Ectodermal cell (in vitro differentiated cells): ENCODE data around the gene GSE1.
A peak's percentile ranks its signal among the peaks of the same experiment; 100 is the strongest.

Source experiments
- H3K27ac ChIP-seq: 2 replicates; pipeline ENCODE4 v1.7.0; 2013; ENCODE audit warnings: mild to moderate bottlenecking, low read depth, low read length; ENCODE audit not compliant: insufficient read depth, poor library complexity, severe bottlenecking
- H3K27me3 ChIP-seq: 2 replicates; pipeline ENCODE4 v1.7.0; 2013; ENCODE audit warnings: mild to moderate bottlenecking, low read length; ENCODE audit not compliant: insufficient read depth, control insufficient read depth, poor library complexity, severe bottlenecking
- H3K36me3 ChIP-seq: one replicate; pipeline ENCODE4 v1.7.0; 2013; ENCODE audit warnings: low read length; ENCODE audit not compliant: control insufficient read depth, insufficient read depth
- H3K4me1 ChIP-seq: one replicate; pipeline ENCODE4 v1.7.0; 2013; ENCODE audit warnings: low read length; ENCODE audit not compliant: control insufficient read depth, insufficient read depth
- H3K4me3 ChIP-seq: 2 replicates; pipeline ENCODE4 v1.7.0; 2013; ENCODE audit warnings: low read depth, low read length, control low read depth; ENCODE audit not compliant: insufficient read depth
- H3K9me3 ChIP-seq: 2 replicates; pipeline ENCODE4 v1.7.0; 2013; ENCODE audit warnings: mild to moderate bottlenecking, low read length, moderate library complexity; ENCODE audit not compliant: control insufficient read depth
- WGBS, 2 experiments: methylation state at CpG; one replicate each; pipeline ENCODE4 v1.1.7; 2013; ENCODE audit warnings: missing lambda C conversion rate in 2 of 2; 5-methylcytosine and 5-hydroxymethylcytosine counted together

GSE1 gene

GRCh38 chr16:85662976-85663830, 50.1 kb downstream of the GSE1 start:
- no peak overlapping the region for H3K4me3 ChIP-seq
- no peaks in the 10 kb centered on the region for H3K27me3 ChIP-seq
- H3K4me1 ChIP-seq: peaks cover 34% of the 10 kb centered on the region
- H3K36me3 ChIP-seq: peaks cover 10% of the 10 kb centered on the region
- peak overlapping the region; percentile 90 for H3K27ac ChIP-seq
- 95% methylated on average over 38 of the region's 38 CpGs for WGBS, 2 experiments
- no peaks in the 10 kb centered on the region for H3K9me3 ChIP-seq

- Histone ChIP-seq H3K4me1 (peaks cover 34% of the 10 kb centered on the region), H3K36me3 (peaks cover 14% of the 10 kb centered on the region), H3K27ac (no peak overlapping the region), H3K4me3 (no peak overlapping the region), H3K27me3 (no peaks in the 10 kb centered on the region), H3K9me3 (no peaks in the 10 kb centered on the region)
- 96 to 97% methylated on average over 12 of the region's 12 CpGs for WGBS, 2 experiments
Measured at GRCh38 chr16:85663891-85664321, 50.8 kb downstream of the GSE1 start.

GRCh38 chr16:85664580-85665372, 51.7 kb downstream of the GSE1 start:
- no peaks in the 10 kb centered on the region for H3K27me3 ChIP-seq
- 96% methylated on average over 27 of the region's 27 CpGs for WGBS, 2 experiments
- H3K9me3 ChIP-seq: no peaks in the 10 kb centered on the region
- H3K4me1 ChIP-seq: peaks cover 34% of the 10 kb centered on the region
- no peak overlapping the region for H3K27ac ChIP-seq
- no peak overlapping the region for H3K4me3 ChIP-seq
- H3K36me3 ChIP-seq: peaks cover 18% of the 10 kb centered on the region

GRCh38 chr16:85665373-85665740, 52.2 kb downstream of the GSE1 start:
- 95 to 96% methylated on average over 12 of the region's 12 CpGs for WGBS, 2 experiments
- H3K27ac ChIP-seq: no peak overlapping the region
- peaks cover 29% of the 10 kb centered on the region for H3K4me1 ChIP-seq
- no peak overlapping the region for H3K4me3 ChIP-seq
- H3K9me3 ChIP-seq: no peaks in the 10 kb centered on the region
- H3K36me3 ChIP-seq: peaks cover 18% of the 10 kb centered on the region
- H3K27me3 ChIP-seq: no peaks in the 10 kb centered on the region

- H3K36me3 ChIP-seq: peaks cover 22% of the 10 kb centered on the region
- 95% methylated on average over 13 of the region's 13 CpGs for WGBS, 2 experiments
Measured at GRCh38 chr16:85665929-85666328, 52.8 kb downstream of the GSE1 start.

GRCh38 chr16:85667261-85667660, 54.1 kb downstream of the GSE1 start:
- 91 to 94% methylated on average over 9 of the region's 9 CpGs for WGBS, 2 experiments
- H3K36me3 ChIP-seq: peaks cover 25% of the 10 kb centered on the region

More at GRCh38 chr16:85665929-85666328, 52.8 kb downstream of the GSE1 start:
- Histone ChIP-seq H3K4me3 (no peak overlapping the region), H3K27ac (no peak overlapping the region), H3K9me3 (no peaks in the 10 kb centered on the region), H3K4me1 (peaks cover 23% of the 10 kb centered on the region), H3K27me3 (no peaks in the 10 kb centered on the region)

GRCh38 chr16:85667841-85668413, 54.8 kb downstream of the GSE1 start:
- Histone ChIP-seq H3K4me3 (no peak overlapping the region), H3K36me3 (peaks cover 30% of the 10 kb centered on the region)
- 94 to 95% methylated on average over 16 of the region's 16 CpGs for WGBS, 2 experiments

More at GRCh38 chr16:85667261-85667660, 54.1 kb downstream of the GSE1 start:
- no peak overlapping the region for H3K27ac ChIP-seq
- peaks cover 10% of the 10 kb centered on the region for H3K4me1 ChIP-seq
- H3K27me3 ChIP-seq: no peaks in the 10 kb centered on the region
- H3K9me3 ChIP-seq: no peaks in the 10 kb centered on the region
- H3K4me3 ChIP-seq: no peak overlapping the region

GRCh38 chr16:85668676-85669424, 55.7 kb downstream of the GSE1 start:
- H3K27me3 ChIP-seq: no peaks in the 10 kb centered on the region
- peaks cover 34% of the 10 kb centered on the region for H3K36me3 ChIP-seq
- WGBS, 2 experiments: 94 to 96% methylated on average over 10 of the region's 10 CpGs
- no peaks in the 10 kb centered on the region for H3K4me1 ChIP-seq
- no peak overlapping the region for H3K27ac ChIP-seq
- H3K9me3 ChIP-seq: no peaks in the 10 kb centered on the region
- H3K4me3 ChIP-seq: no peak overlapping the region

More at GRCh38 chr16:85667841-85668413, 54.8 kb downstream of the GSE1 start:
- peaks cover 4% of the 10 kb centered on the region for H3K4me1 ChIP-seq
- no peaks in the 10 kb centered on the region for H3K9me3 ChIP-seq
- H3K27ac ChIP-seq: no peak overlapping the region
- no peaks in the 10 kb centered on the region for H3K27me3 ChIP-seq

- no peak overlapping the region for H3K4me3 ChIP-seq
- 95 to 97% methylated on average over 14 of the region's 14 CpGs for WGBS, 2 experiments
- no peaks in the 10 kb centered on the region for H3K4me1 ChIP-seq
- H3K36me3 ChIP-seq: peaks cover 40% of the 10 kb centered on the region
- H3K27me3 ChIP-seq: no peaks in the 10 kb centered on the region
- H3K27ac ChIP-seq: no peak overlapping the region
- H3K9me3 ChIP-seq: no peaks in the 10 kb centered on the region
Measured at GRCh38 chr16:85670840-85671239, 57.7 kb downstream of the GSE1 start.
